PC-9 (cell line): ENCODE measurements around the gene ZNF469. TPM values are rescaled to one million over a fixed set of nuclear protein-coding genes. Genes with fewer than 3 reads are reported as not detected.

Experiments used
- BruUV-seq: library from RNA; stranded (reverse); fragments of 400-500 nt; replicated peaks from 2 replicates; lab custom pipeline; 2021; lab: Mats Ljungman, UMichigan
- CTCF ChIA-PET: fragments of 300-600 bp; sonication (Branson Sonifier 250); formaldehyde crosslinking; loops from one replicate; lab custom pipeline; 2022; ENCODE audit warnings: antibody characterized with exemption; lab: Charles Lee
- POLR2A ChIA-PET: fragments of 300-600 bp; sonication (Branson Sonifier 250); formaldehyde crosslinking; loops from one replicate; lab custom pipeline; 2022; ENCODE audit warnings: antibody characterized with exemption; ENCODE audit not compliant: unreplicated experiment; lab: Charles Lee
- DNase-seq, 2 experiments: peaks; one replicate each; pipeline versions ENCODE4 v3.0.0 to v3.0.0-alpha.2; 2015 to 2022; ENCODE audit warnings: mixed read lengths in 1 of 2
- H2AFZ ChIP-seq: fragments of 200-600 bp; sonication (generic); 2 replicates; pipeline ENCODE4 v1.8.1; 2017; ENCODE audit warnings: antibody characterized with exemption
- H3F3A ChIP-seq: fragments of 200-600 bp; sonication (generic); 2 replicates; pipeline ENCODE4 v1.8.1; 2017; ENCODE audit warnings: antibody characterized with exemption, mild to moderate bottlenecking, low read depth; ENCODE audit not compliant: insufficient read depth
- H3K27ac ChIP-seq: fragments of 200-600 bp; sonication (generic); 2 replicates; pipeline ENCODE4 v1.6.1; 2016; ENCODE audit warnings: mixed run types
- H3K27me3 ChIP-seq: fragments of 200-600 bp; sonication (generic); 2 replicates; pipeline ENCODE4 v1.6.1; 2016; ENCODE audit warnings: low read depth, mixed run types; ENCODE audit not compliant: insufficient read depth
- H3K36me3 ChIP-seq: fragments of 200-600 bp; sonication (generic); 2 replicates; pipeline ENCODE4 v1.6.1; 2016; ENCODE audit warnings: low read depth, mixed run types
- H3K4me1 ChIP-seq: fragments of 200-600 bp; sonication (generic); replicated peaks from 2 replicates; pipeline ENCODE4 v1.6.1; 2016; ENCODE audit warnings: mixed run types; ENCODE audit not compliant: insufficient read depth
- H3K4me2 ChIP-seq: fragments of 200-600 bp; sonication (generic); 2 replicates; pipeline ENCODE4 v1.6.1; 2017; ENCODE audit warnings: mixed run types
- H3K4me3 ChIP-seq: fragments of 200-600 bp; sonication (generic); 2 replicates; pipeline ENCODE4 v1.6.1; 2016; ENCODE audit warnings: mixed run types
- H3K79me2 ChIP-seq: fragments of 200-600 bp; sonication (generic); 2 replicates; pipeline ENCODE4 v1.6.1; 2017; ENCODE audit warnings: low read depth, mixed run types
- H3K9me2 ChIP-seq: fragments of 200-600 bp; sonication (generic); 2 replicates; pipeline ENCODE4 v1.8.1; 2017; ENCODE audit warnings: mild to moderate bottlenecking; ENCODE audit not compliant: insufficient read depth
- H3K9me3 ChIP-seq: fragments of 200-600 bp; sonication (generic); 2 replicates; pipeline ENCODE4 v1.8.1; 2016; ENCODE audit warnings: low read depth; ENCODE audit not compliant: insufficient read depth
- H4K20me1 ChIP-seq: fragments of 200-600 bp; sonication (generic); 2 replicates; pipeline ENCODE4 v1.8.1; 2017; ENCODE audit not compliant: insufficient read depth
- CTCF ChIP-seq: fragments of 200-600 bp; sonication (generic); conservative IDR thresholded peaks from 2 replicates; pipeline ENCODE4 v1.6.1; 2017; ENCODE audit warnings: mixed run types, antibody characterized with exemption, mild to moderate bottlenecking, moderate library complexity
- EZH2 ChIP-seq: fragments of 200-600 bp; sonication (generic); IDR thresholded peaks from 2 replicates; pipeline ENCODE4 v1.8.0; 2017; ENCODE audit warnings: antibody characterized with exemption, low read depth
- intact Hi-C: fragments of 100-400 bp; cut with micrococcal nuclease; formaldehyde crosslinking; loops from one replicate; pipeline ENCODE4 v1.10.0; 2022; ENCODE audit not compliant: unreplicated experiment
- total RNA-seq: library from RNA; stranded (reverse); gene quantifications from 2 replicates; pipeline ENCODE4 v1.2.3, GENCODE V29; 2021

ZNF469 gene
- total RNA-seq, 1 experiment from 2014 or later, result 9.8 TPM

- H3K4me2 ChIP-seq, result no peak overlapping the region
- ChIA-PET CTCF (no interaction called here), POLR2A (interaction anchor here (0.6 kb wide), 1 partner anchor 272 kb away, joined by 4 read pairs; no protein-coding TSS in a partner anchor)
- H3K79me2 ChIP-seq, result no peaks in the 10 kb centered on the region
- H3K9me3 ChIP-seq, result no peaks in the 10 kb centered on the region
- H3K27me3 ChIP-seq, result no peaks in the 10 kb centered on the region
- no TSS peak for BruUV-seq
- intact Hi-C loops, result no loop called here
- H3K27ac ChIP-seq, result no peak overlapping the region
- no peak for TF ChIP-seq CTCF
- TF ChIP-seq EZH2, result no peak
- H4K20me1 ChIP-seq, result no peaks in the 10 kb centered on the region
- no peak overlapping the region for H2AFZ ChIP-seq
- H3K9me2 ChIP-seq, result no peaks in the 10 kb centered on the region
- no peaks in the 10 kb centered on the region for H3K4me1 ChIP-seq
- DNase-seq, result no peak
- H3K4me3 ChIP-seq, result no peak overlapping the region
- no peaks in the 10 kb centered on the region for H3K36me3 ChIP-seq
- H3F3A ChIP-seq, result no peaks in the 10 kb centered on the region
Measured at GRCh38 chr16:88374736-88375135, 8.0 kb upstream of the ZNF469 start.

- Histone ChIP-seq H3K9me3 (no peaks in the 10 kb centered on the region), H3K36me3 (no peaks in the 10 kb centered on the region), H3K4me1 (no peaks in the 10 kb centered on the region), H3K4me3 (no peak overlapping the region), H3K79me2 (no peaks in the 10 kb centered on the region), H3F3A (peaks cover under 1% of the 10 kb centered on the region), H3K9me2 (no peaks in the 10 kb centered on the region), H2AFZ (no peak overlapping the region), H3K27ac (no peak overlapping the region), H4K20me1 (no peaks in the 10 kb centered on the region), H3K27me3 (no peaks in the 10 kb centered on the region), H3K4me2 (no peak overlapping the region)
- no peak for DNase-seq
- BruUV-seq, result no TSS peak
- ChIA-PET POLR2A (no interaction called here), CTCF (no interaction called here)
- intact Hi-C loops, result no loop called here
- TF ChIP-seq CTCF (no peak), EZH2 (no peak)
Measured at GRCh38 chr16:88375236-88375975, 7.4 kb upstream of the ZNF469 start.

- Histone ChIP-seq H3K4me3 (no peak overlapping the region), H3K27me3 (no peaks in the 10 kb centered on the region), H3K4me1 (no peaks in the 10 kb centered on the region), H3K36me3 (no peaks in the 10 kb centered on the region), H3K9me3 (no peaks in the 10 kb centered on the region), H3K4me2 (no peak overlapping the region), H3K27ac (no peak overlapping the region), H2AFZ (no peak overlapping the region), H3K9me2 (no peaks in the 10 kb centered on the region), H3F3A (peaks cover 9% of the 10 kb centered on the region), H4K20me1 (no peaks in the 10 kb centered on the region), H3K79me2 (no peaks in the 10 kb centered on the region)
- intact Hi-C loops, result no loop called here
- ChIA-PET POLR2A (no interaction called here), CTCF (no interaction called here)
- TF ChIP-seq EZH2 (no peak), CTCF (no peak)
- DNase-seq, result no peak
- no TSS peak for BruUV-seq
Measured at GRCh38 chr16:88375996-88376834, 6.5 kb upstream of the ZNF469 start.
